HEK293T (cell line): ENCODE results near the gene TEAD1.

Experiments used
- ARNT ChIP-seq: fragments of 450-650 bp; IDR thresholded peaks from 2 replicates; pipeline ENCODE4 v1.6.1; 2017; ENCODE audit warnings: mild to moderate bottlenecking
- BHLHE40 ChIP-seq: fragments of 450-650 bp; IDR thresholded peaks from 2 replicates; pipeline ENCODE4 v1.6.1; 2016; ENCODE audit warnings: mild to moderate bottlenecking, moderate library complexity, borderline replicate concordance
- FOXA1 ChIP-seq: fragments of 450-650 bp; IDR thresholded peaks from 2 replicates; pipeline ENCODE4 v1.6.1; 2016; ENCODE audit warnings: mild to moderate bottlenecking
- HDGF ChIP-seq: fragments of 450-650 bp; IDR thresholded peaks from 2 replicates; pipeline ENCODE4 v1.6.1; 2017; ENCODE audit warnings: antibody characterized with exemption, borderline replicate concordance
- LEF1 ChIP-seq: fragments of 450-650 bp; IDR thresholded peaks from 2 replicates; pipeline ENCODE4 v1.6.1; 2017; ENCODE audit warnings: mild to moderate bottlenecking, borderline replicate concordance
- NFRKB ChIP-seq: fragments of 450-650 bp; IDR thresholded peaks from 2 replicates; pipeline ENCODE4 v1.6.1; 2016; ENCODE audit warnings: mild to moderate bottlenecking, moderate library complexity
- PKNOX1 ChIP-seq: fragments of 450-650 bp; IDR thresholded peaks from 2 replicates; pipeline ENCODE4 v1.6.1; 2016
- SP1 ChIP-seq: fragments of 450-650 bp; IDR thresholded peaks from 2 replicates; pipeline ENCODE4 v1.6.1; 2017
- SUZ12 ChIP-seq: fragments of 450-650 bp; IDR thresholded peaks from 2 replicates; pipeline ENCODE4 v1.6.1; 2016; ENCODE audit warnings: mild to moderate bottlenecking
- ZNF384 ChIP-seq: fragments of 450-650 bp; IDR thresholded peaks from 2 replicates; pipeline ENCODE4 v1.6.1; 2016

- TF ChIP-seq ZNF384 (no peak), LEF1 (no peak), BHLHE40 (no peak), SUZ12 (no peak), SP1 (no peak), FOXA1 (no peak), PKNOX1 (no peak), ARNT (no peak), HDGF (no peak), NFRKB (no peak)
Measured at GRCh38 chr11:12778240-12778905, 104.2 kb downstream of the TEAD1 start.
